Cardiac fibroblast (primary cell): ENCODE data around the gene PTPRN2.

Experiments
- DNase-seq, 2 donors: peaks; one replicate each; pipeline versions ENCODE4 v3.0.0 to v3.0.0-alpha.2; 2010; ENCODE audit warnings: low read depth in 2 of 2
- H3K4me3 ChIP-seq, 2 donors: replicated peaks in 1 of 2; 1 replicate in 1 of 2; 2 replicates in 1 of 2; pipeline ENCODE4 v1.5.1; 2011; ENCODE audit warnings: low read depth in 2 of 2, low read length in 2 of 2, mild to moderate bottlenecking in 2 of 2, moderate library complexity in 1 of 2
- CTCF ChIP-seq: IDR thresholded peaks from one replicate; pipeline ENCODE4 v1.5.1; 2011; ENCODE audit warnings: low read depth, mild to moderate bottlenecking, low read length, inconsistent platforms

The PTPRN2 gene

GRCh38 chr7:157800281-157800680 is 787.3 kb downstream of the PTPRN2 start:
- DNase-seq: no peak
- H3K4me3 ChIP-seq: no peak overlapping the region
- TF ChIP-seq CTCF: no peak

GRCh38 chr7:157799076-157799685 is 788.4 kb downstream of the PTPRN2 start:
- no peak for DNase-seq
- no peak for TF ChIP-seq CTCF
- no peak overlapping the region for H3K4me3 ChIP-seq

- DNase-seq: no peak
- no peak for TF ChIP-seq CTCF
Measured at GRCh38 chr7:157797361-157797760, 790.3 kb downstream of the PTPRN2 start.

GRCh38 chr7:157796846-157797245 is 790.8 kb downstream of the PTPRN2 start:
- no peak for DNase-seq
- TF ChIP-seq CTCF: no peak
- H3K4me3 ChIP-seq: no peak overlapping the region

More at GRCh38 chr7:157797361-157797760, 790.3 kb downstream of the PTPRN2 start:
- no peak overlapping the region for H3K4me3 ChIP-seq

- no peak for DNase-seq
- H3K4me3 ChIP-seq: no peak overlapping the region
- no peak for TF ChIP-seq CTCF
Measured at GRCh38 chr7:157795643-157796042, 792.0 kb downstream of the PTPRN2 start.

- no peak overlapping the region for H3K4me3 ChIP-seq
- no peak for TF ChIP-seq CTCF
- DNase-seq: no peak
Measured at GRCh38 chr7:157795199-157795598, 792.4 kb downstream of the PTPRN2 start.

GRCh38 chr7:157794746-157795065 is 792.9 kb downstream of the PTPRN2 start:
- no peak for TF ChIP-seq CTCF
- H3K4me3 ChIP-seq: no peak overlapping the region

More at GRCh38 chr7:157794746-157795065, 792.9 kb downstream of the PTPRN2 start:
- DNase-seq: no peak
